Smooth muscle cell (in vitro differentiated cells): ENCODE results near the gene PIGX. TPM values are rescaled to one million over a fixed set of nuclear protein-coding genes. Genes with fewer than 3 reads are reported as not detected.
A peak's percentile ranks its signal among the peaks of the same experiment; 100 is the strongest.

Experiments
- DNase-seq: peaks from one replicate; lab custom pipeline; 2025; ENCODE audit not compliant: unreplicated experiment; lab: John Stamatoyannopoulos, UW
- H2AFZ ChIP-seq: fragments of 200-600 bp; sonication (generic); 2 replicates; pipeline ENCODE4 v1.6.0; 2016; ENCODE audit warnings: antibody characterized with exemption, low read depth, mild to moderate bottlenecking
- H3F3A ChIP-seq: fragments of 200-600 bp; sonication (generic); 2 replicates; pipeline ENCODE4 v1.6.0; 2017; ENCODE audit warnings: antibody characterized with exemption, low read depth
- H3K27ac ChIP-seq: fragments of 200-600 bp; sonication (generic); 2 replicates; pipeline ENCODE4 v1.5.1; 2016; ENCODE audit warnings: low read depth, mild to moderate bottlenecking
- H3K27me3 ChIP-seq: fragments of 200-600 bp; sonication (generic); 2 replicates; pipeline ENCODE4 v1.6.1; 2016; ENCODE audit warnings: low read depth, mild to moderate bottlenecking
- H3K36me3 ChIP-seq: fragments of 200-600 bp; sonication (generic); 2 replicates; pipeline ENCODE4 v1.5.1; 2016; ENCODE audit warnings: low read depth
- H3K4me1 ChIP-seq: fragments of 200-600 bp; sonication (generic); 2 replicates; pipeline ENCODE4 v1.5.1; 2016; ENCODE audit warnings: low read depth
- H3K4me2 ChIP-seq: fragments of 200-600 bp; sonication (generic); 2 replicates; pipeline ENCODE4 v1.6.0; 2016; ENCODE audit warnings: mild to moderate bottlenecking
- H3K4me3 ChIP-seq: fragments of 200-600 bp; sonication (generic); 2 replicates; pipeline ENCODE4 v1.5.1; 2016; ENCODE audit warnings: mild to moderate bottlenecking
- H3K79me2 ChIP-seq: fragments of 200-600 bp; sonication (generic); 2 replicates; pipeline ENCODE4 v1.6.0; 2016; ENCODE audit warnings: low read depth, mild to moderate bottlenecking
- H3K9ac ChIP-seq: fragments of 200-600 bp; sonication (generic); 2 replicates; pipeline ENCODE4 v1.6.0; 2016; ENCODE audit warnings: low read depth
- H3K9me3 ChIP-seq: fragments of 200-600 bp; sonication (generic); replicated peaks from 2 replicates; pipeline ENCODE4 v1.5.1; 2016; ENCODE audit warnings: low read depth
- H4K20me1 ChIP-seq: fragments of 200-600 bp; sonication (generic); 2 replicates; pipeline ENCODE4 v1.6.0; 2016; ENCODE audit warnings: low read depth
- WGBS: methylation state at CpG from one replicate; pipeline ENCODE4 v1.1.7; 2016; ENCODE audit warnings: low lambda C conversion rate; 5-methylcytosine and 5-hydroxymethylcytosine counted together
- polyA plus RNA-seq: library from polyadenylated mRNA; unstranded; fragments of >200 nt; fragmentation: Nextera tagmentation; extraction: Ambion mirVana; gene quantifications from 2 replicates; pipeline ENCODE4 v1.2.1, GENCODE V29; 2016
- total RNA-seq: library from RNA; depleted of rRNA; stranded (reverse); fragments of >200 nt; gene quantifications from 2 replicates; pipeline ENCODE4 v1.2.3, GENCODE V29; 2014
- TF ChIP-seq, protein P1 (sequence below): fragments of 200-600 bp; sonication (generic); IDR thresholded peaks from 2 replicates; pipeline ENCODE4 v1.5.1; 2017; ENCODE audit warnings: borderline replicate concordance, mild to moderate bottlenecking, antibody characterized with exemption; ENCODE audit not compliant: insufficient read depth, poor library complexity, severe bottlenecking

PIGX gene
- total and polyA plus RNA-seq, 2 experiments from 2014 or later, result 27.6 to 34.6 TPM

DNA sequence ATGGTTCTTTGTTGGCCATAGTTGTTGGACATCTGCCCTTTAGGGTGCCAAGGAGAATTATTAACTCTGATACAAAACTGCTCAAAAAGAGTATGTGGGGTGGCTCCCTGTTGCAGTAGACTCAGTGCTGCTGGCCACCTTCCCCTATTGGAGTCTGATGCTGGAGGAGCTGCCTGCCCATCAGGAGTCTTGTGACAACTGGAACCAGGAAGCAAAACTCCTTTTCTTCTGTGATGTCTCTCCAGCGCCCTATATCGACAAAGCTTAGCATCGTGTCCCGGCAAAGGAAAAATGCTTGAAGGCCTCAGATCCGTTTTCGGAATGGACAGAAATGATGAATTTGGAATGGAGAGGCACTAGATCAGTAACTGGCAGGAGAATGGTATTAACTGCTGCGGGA is 51.0 kb downstream of the PIGX start:
- no peak overlapping the region for H3K27ac ChIP-seq
- peaks cover 77% of the 10 kb centered on the region for H3K79me2 ChIP-seq
- no peak overlapping the region for H2AFZ ChIP-seq
- no peak for DNase-seq
- no peaks in the 10 kb centered on the region for H3K4me1 ChIP-seq
- no peak overlapping the region for H3K4me2 ChIP-seq
- no peaks in the 10 kb centered on the region for H3F3A ChIP-seq
- 89% methylated on average over 7 of the region's 7 CpGs for WGBS
- TF ChIP-seq, protein P1, sequence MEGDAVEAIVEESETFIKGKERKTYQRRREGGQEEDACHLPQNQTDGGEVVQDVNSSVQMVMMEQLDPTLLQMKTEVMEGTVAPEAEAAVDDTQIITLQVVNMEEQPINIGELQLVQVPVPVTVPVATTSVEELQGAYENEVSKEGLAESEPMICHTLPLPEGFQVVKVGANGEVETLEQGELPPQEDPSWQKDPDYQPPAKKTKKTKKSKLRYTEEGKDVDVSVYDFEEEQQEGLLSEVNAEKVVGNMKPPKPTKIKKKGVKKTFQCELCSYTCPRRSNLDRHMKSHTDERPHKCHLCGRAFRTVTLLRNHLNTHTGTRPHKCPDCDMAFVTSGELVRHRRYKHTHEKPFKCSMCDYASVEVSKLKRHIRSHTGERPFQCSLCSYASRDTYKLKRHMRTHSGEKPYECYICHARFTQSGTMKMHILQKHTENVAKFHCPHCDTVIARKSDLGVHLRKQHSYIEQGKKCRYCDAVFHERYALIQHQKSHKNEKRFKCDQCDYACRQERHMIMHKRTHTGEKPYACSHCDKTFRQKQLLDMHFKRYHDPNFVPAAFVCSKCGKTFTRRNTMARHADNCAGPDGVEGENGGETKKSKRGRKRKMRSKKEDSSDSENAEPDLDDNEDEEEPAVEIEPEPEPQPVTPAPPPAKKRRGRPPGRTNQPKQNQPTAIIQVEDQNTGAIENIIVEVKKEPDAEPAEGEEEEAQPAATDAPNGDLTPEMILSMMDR, result no peak
- no peaks in the 10 kb centered on the region for H3K27me3 ChIP-seq
- no peak overlapping the region for H3K4me3 ChIP-seq
- no peaks in the 10 kb centered on the region for H3K9me3 ChIP-seq
- H3K36me3 ChIP-seq, result no peaks in the 10 kb centered on the region
- no peak overlapping the region for H3K9ac ChIP-seq
- H4K20me1 ChIP-seq, result peaks cover 61% of the 10 kb centered on the region

DNA sequence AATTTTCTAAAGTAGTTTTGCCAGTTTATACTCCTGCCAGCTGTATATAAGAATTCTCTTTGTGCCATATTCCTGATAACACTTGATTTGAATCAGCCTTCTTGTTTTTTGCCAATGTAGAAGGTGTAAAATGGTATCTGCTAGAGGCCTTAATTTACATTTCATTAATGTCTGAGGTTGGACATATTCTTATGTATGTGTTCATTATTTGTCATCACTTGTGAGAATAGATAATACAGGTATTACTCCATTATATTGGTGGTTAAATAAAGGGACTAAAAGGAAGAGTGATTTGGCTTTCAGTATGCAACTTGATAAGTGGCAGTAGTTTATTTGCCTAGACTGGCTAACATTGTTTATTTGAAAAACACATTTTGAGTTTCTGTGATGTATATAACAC is 53.3 kb downstream of the PIGX start:
- TF ChIP-seq, protein P1, result no peak
- Histone ChIP-seq H3K27ac (no peak overlapping the region), H3K4me1 (no peaks in the 10 kb centered on the region), H3K79me2 (peaks cover 75% of the 10 kb centered on the region), H3K27me3 (no peaks in the 10 kb centered on the region), H3K4me3 (no peak overlapping the region), H2AFZ (no peak overlapping the region), H3K9me3 (no peaks in the 10 kb centered on the region), H4K20me1 (peaks cover 61% of the 10 kb centered on the region), H3K36me3 (no peaks in the 10 kb centered on the region), H3K9ac (no peak overlapping the region), H3K4me2 (no peak overlapping the region), H3F3A (no peaks in the 10 kb centered on the region)
- no peak for DNase-seq

DNA sequence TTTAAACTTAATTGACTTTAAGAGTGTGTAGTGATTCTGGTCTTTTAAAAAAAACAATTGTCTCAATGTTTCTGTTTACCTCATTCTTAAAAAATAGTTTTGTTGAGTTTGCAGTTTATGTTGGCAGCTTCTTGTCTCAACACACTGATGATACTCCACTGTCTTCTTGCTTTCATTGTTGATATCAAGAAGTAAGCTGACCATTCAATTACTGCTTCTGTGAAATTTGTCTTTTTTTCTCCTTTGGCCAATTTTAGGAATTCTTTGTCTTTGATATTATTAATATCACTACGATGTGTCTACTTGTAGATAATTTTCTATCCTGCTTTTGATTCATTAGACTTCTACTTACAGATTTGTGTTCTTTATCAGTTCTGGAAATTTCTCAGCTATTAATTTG is 58.9 kb downstream of the PIGX start:
- no peaks in the 10 kb centered on the region for H3K9me3 ChIP-seq
- no peaks in the 10 kb centered on the region for H3K27me3 ChIP-seq
- peaks cover 10% of the 10 kb centered on the region for H3F3A ChIP-seq
- no peak for DNase-seq
- WGBS, result 100% methylated on average over 1 of the region's 1 CpG
- H3K4me3 ChIP-seq, result no peak overlapping the region
- no peak overlapping the region for H3K27ac ChIP-seq
- H3K4me1 ChIP-seq, result peaks cover 21% of the 10 kb centered on the region
- no peak overlapping the region for H2AFZ ChIP-seq
- H4K20me1 ChIP-seq, result peaks cover 90% of the 10 kb centered on the region
- H3K79me2 ChIP-seq, result peaks cover 98% of the 10 kb centered on the region
- TF ChIP-seq, protein P1, result no peak
- H3K9ac ChIP-seq, result no peak overlapping the region
- H3K36me3 ChIP-seq, result no peaks in the 10 kb centered on the region
- no peak overlapping the region for H3K4me2 ChIP-seq

DNA sequence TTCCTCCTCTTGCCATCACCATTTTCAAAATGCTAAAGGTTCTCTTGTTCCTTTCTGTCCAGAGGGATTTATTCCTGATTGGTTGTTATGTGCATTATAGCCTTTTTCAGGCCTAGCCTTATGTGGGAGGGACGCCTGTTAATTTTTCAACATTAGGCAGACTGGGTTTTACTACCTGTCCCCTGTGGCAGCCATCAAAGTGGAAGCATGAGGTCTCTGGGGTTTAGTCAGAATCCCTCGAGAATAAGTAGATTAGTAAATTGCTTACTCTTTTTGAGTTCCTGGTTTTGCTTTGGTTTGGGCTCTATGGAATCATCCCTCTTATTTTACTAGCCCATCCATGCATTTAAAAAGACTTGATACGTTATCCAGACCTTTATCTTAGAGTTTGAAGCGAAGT is 59.9 kb downstream of the PIGX start:
- H2AFZ ChIP-seq, result no peak overlapping the region
- TF ChIP-seq, protein P1, result no peak
- H3K9me3 ChIP-seq, result no peaks in the 10 kb centered on the region
- no peak for DNase-seq
- peaks cover 10% of the 10 kb centered on the region for H3F3A ChIP-seq
- H3K79me2 ChIP-seq, result peaks cover 96% of the 10 kb centered on the region
- no peaks in the 10 kb centered on the region for H3K36me3 ChIP-seq
- H3K4me3 ChIP-seq, result no peak overlapping the region
- H3K9ac ChIP-seq, result no peak overlapping the region
- H3K27me3 ChIP-seq, result no peaks in the 10 kb centered on the region
- peaks cover 21% of the 10 kb centered on the region for H3K4me1 ChIP-seq
- H3K4me2 ChIP-seq, result peak overlapping the region; percentile 13
- peak overlapping the region; percentile 76 for H3K27ac ChIP-seq
- 56% methylated on average over 4 of the region's 4 CpGs for WGBS
- peaks cover 90% of the 10 kb centered on the region for H4K20me1 ChIP-seq
